Transverse colon (tissue), 4 donors: Measurements from ENCODE around the gene PROM2. TPM values are rescaled to one million over a fixed set of nuclear protein-coding genes. Genes with fewer than 3 reads are reported as not detected.

Source experiments
- DNase-seq: peaks from one replicate; pipeline ENCODE4 v3.0.0-alpha.2; 2019
- H3K27ac ChIP-seq, 4 donors: fragments of 200-600 bp; sonication (generic); 2 replicates each; pipeline ENCODE4 v1.5.1; 2016 to 2018; ENCODE audit warnings: inconsistent platforms in 4 of 4
- H3K27me3 ChIP-seq: fragments of 200-600 bp; sonication (generic); 2 replicates; pipeline ENCODE4 v1.5.1; 2017; ENCODE audit warnings: inconsistent platforms
- H3K36me3 ChIP-seq, 4 donors: fragments of 200-600 bp; sonication (generic); 2 replicates each; pipeline ENCODE4 v1.5.1; 2017 to 2019; ENCODE audit warnings: inconsistent platforms in 4 of 4
- H3K4me1 ChIP-seq, 4 donors: fragments of 200-600 bp; sonication (generic); 2 replicates each; pipeline ENCODE4 v1.5.1; 2017 to 2020; ENCODE audit warnings: inconsistent platforms in 4 of 4
- H3K4me3 ChIP-seq, 4 donors: fragments of 200-600 bp; sonication (generic); 1 replicate in 1 of 4; 2 replicates in 3 of 4; pipeline versions ENCODE4 v1.5.1 to v1.6.1; 2017 to 2019; ENCODE audit warnings: inconsistent platforms in 4 of 4
- H3K9me3 ChIP-seq, 2 donors: fragments of 200-600 bp; sonication (generic); 2 replicates each; pipeline ENCODE4 v1.5.1; 2017 to 2019; ENCODE audit warnings: inconsistent platforms in 2 of 2
- CTCF ChIP-seq, 5 experiments: fragments of 200-600 bp in 3 of 5; fragments of 450-650 bp in 2 of 5; sonication (generic) in 3 of 5; IDR thresholded peaks; 1 replicate in 2 of 5; 2 replicates in 3 of 5; pipeline ENCODE4 v1.5.1; 2016 to 2017; ENCODE audit warnings: antibody characterized with exemption in 5 of 5, inconsistent platforms in 3 of 5, mild to moderate bottlenecking in 2 of 5, moderate library complexity in 1 of 5
- EP300 ChIP-seq: sonication (generic); formaldehyde crosslinking; IDR thresholded peaks from one replicate; pipeline ENCODE4 v1.6.1; 2017; ENCODE audit warnings: antibody characterized with exemption, low read depth
- POLR2A ChIP-seq: fragments of 450-650 bp; IDR thresholded peaks from one replicate; pipeline ENCODE4 v1.6.1; 2016; ENCODE audit warnings: antibody characterized with exemption, mild to moderate bottlenecking, moderate library complexity
- POLR2AphosphoS5 ChIP-seq, 3 donors: sonication (generic); formaldehyde crosslinking; IDR thresholded peaks; one replicate each; pipeline ENCODE4 v1.6.1; 2016; ENCODE audit warnings: antibody characterized with exemption in 3 of 3
- WGBS, 2 donors: methylation state at CpG; one replicate each; pipeline ENCODE4 v1.1.5; 2018; ENCODE audit warnings: low coverage in 1 of 2; 5-methylcytosine and 5-hydroxymethylcytosine counted together
- in situ Hi-C, 4 donors: fragments of 200-750 bp; cut with MboI; loops; one replicate each; pipeline versions ENCODE4 v1.15.0 to v1.15.1; 2017; ENCODE audit warnings: low sequenced_read_pairs in 3 of 4, low pct_ligation_motif_present in 1 of 4, low pct_unique_long_range_greater_than_20kb in 1 of 4
- intact Hi-C: fragments of 100-400 bp; cut with DNase I; formaldehyde crosslinking; loops from one replicate; pipeline ENCODE4 v1.15.1; 2023; ENCODE audit warnings: low total_unique reads
- total RNA-seq, 4 donors: library from RNA; depleted of rRNA; stranded (reverse); fragments of >200 nt; gene quantifications; one replicate each; pipeline ENCODE4 v1.1.0, GENCODE V29; 2016

Gene PROM2
- total RNA-seq, 4 donors from 2014 or later = 20.2 to 46.6 (median 28.6) TPM

GRCh38 chr2:95261602-95262001 is 12.6 kb upstream of the PROM2 start:
- no peak for DNase-seq
- intact Hi-C loops = no loop called here
- Histone ChIP-seq H3K27me3 (no peaks in the 10 kb centered on the region), H3K9me3 (peaks cover 0 to 4% of the 10 kb centered on the region in 2 donors), H3K4me1 (no peaks in the 10 kb centered on the region), H3K4me3 (no peak overlapping the region), H3K27ac (no peak overlapping the region), H3K36me3 (no peaks in the 10 kb centered on the region)
- TF ChIP-seq POLR2A = no peak
- TF ChIP-seq POLR2AphosphoS5 (IDR thresholded peaks at IDR 0.05) = no peak
- no peak for TF ChIP-seq CTCF (IDR thresholded peaks at IDR 0.05)
- no peak for TF ChIP-seq EP300
- 66 to 76% methylated on average over 5 to 6 of the region's 6 CpGs for WGBS, 2 donors
- in situ Hi-C loops = no loop called here

GRCh38 chr2:95262896-95263542 is 11.2 kb upstream of the PROM2 start:
- no peak for DNase-seq
- in situ Hi-C loops = no loop called here
- 22 to 59% methylated on average over 1 to 2 of the region's 2 CpGs for WGBS, 2 donors
- Histone ChIP-seq H3K27ac (no peak overlapping the region), H3K36me3 (no peaks in the 10 kb centered on the region), H3K4me1 (no peaks in the 10 kb centered on the region), H3K27me3 (no peaks in the 10 kb centered on the region), H3K9me3 (no peaks in the 10 kb centered on the region), H3K4me3 (no peak overlapping the region)
- no peak for TF ChIP-seq POLR2A
- intact Hi-C loops = no loop called here

- Histone ChIP-seq H3K9me3 (no peaks in the 10 kb centered on the region), H3K4me1 (no peaks in the 10 kb centered on the region), H3K27ac (no peak overlapping the region), H3K36me3 (no peaks in the 10 kb centered on the region), H3K4me3 (no peak overlapping the region), H3K27me3 (no peaks in the 10 kb centered on the region)
- DNase-seq = no peak
- intact Hi-C loops = no loop called here
- WGBS, 2 donors = 41 to 81% methylated on average over 3 to 6 of the region's 6 CpGs
- in situ Hi-C loops = no loop called here
- no peak for TF ChIP-seq EP300
- no peak for TF ChIP-seq POLR2A
These were observed 9.6 kb upstream of the PROM2 start for GRCh38 chr2:95264624-95265023.

- H3K36me3 ChIP-seq = no peaks in the 10 kb centered on the region
- H3K9me3 ChIP-seq = no peaks in the 10 kb centered on the region
- H3K4me3 ChIP-seq = no peak overlapping the region
- H3K4me1 ChIP-seq = no peaks in the 10 kb centered on the region
- H3K27me3 ChIP-seq = no peaks in the 10 kb centered on the region
- in situ Hi-C loops (no loop called here), intact Hi-C loops (no loop called here)
- H3K27ac ChIP-seq = no peak overlapping the region
- DNase-seq = no peak
- TF ChIP-seq POLR2A = no peak
- no peak for TF ChIP-seq EP300
- no peak for TF ChIP-seq POLR2AphosphoS5 (IDR thresholded peaks at IDR 0.05)
- TF ChIP-seq CTCF (IDR thresholded peaks at IDR 0.05) = no peak
- WGBS, 2 donors = 91% methylated on average over 4 of the region's 4 CpGs; no CpG with 5 or more reads in 1 of the 2 donors
These were observed 9.1 kb upstream of the PROM2 start for GRCh38 chr2:95265182-95265581.

GRCh38 chr2:95266781-95267430 is 7.3 kb upstream of the PROM2 start:
- H3K9me3 ChIP-seq = no peaks in the 10 kb centered on the region
- H3K27ac ChIP-seq = no peak overlapping the region
- H3K36me3 ChIP-seq = no peaks in the 10 kb centered on the region
- intact Hi-C loops (no loop called here), in situ Hi-C loops (no loop called here)
- WGBS, 2 donors = 86% methylated on average over 10 of the region's 10 CpGs; no CpG with 5 or more reads in 1 of the 2 donors
- H3K4me3 ChIP-seq = no peak overlapping the region
- no peaks in the 10 kb centered on the region for H3K27me3 ChIP-seq
- H3K4me1 ChIP-seq = no peaks in the 10 kb centered on the region
- DNase-seq = no peak
- TF ChIP-seq EP300 (no peak), POLR2AphosphoS5 (IDR thresholded peaks at IDR 0.05) (no peak), POLR2A (no peak), CTCF (IDR thresholded peaks at IDR 0.05) (no peak)
